Prostate gland (tissue), 2 donors: ENCODE results near the gene ARL8A.

Source experiments
- POLR2A ChIP-seq: fragments of 450-650 bp; IDR thresholded peaks from one replicate; pipeline ENCODE4 v1.6.1; 2016; ENCODE audit warnings: antibody characterized with exemption, mild to moderate bottlenecking
- TF ChIP-seq, protein P1 (sequence below), 4 experiments: fragments of 200-600 bp in 2 of 4; fragments of 450-650 bp in 2 of 4; sonication (generic) in 2 of 4; IDR thresholded peaks; 1 replicate in 3 of 4; 2 replicates in 1 of 4; pipeline ENCODE4 v1.5.1; 2016 to 2019; ENCODE audit warnings: antibody characterized with exemption in 4 of 4, mild to moderate bottlenecking in 2 of 4, moderate library complexity in 2 of 4

DNA sequence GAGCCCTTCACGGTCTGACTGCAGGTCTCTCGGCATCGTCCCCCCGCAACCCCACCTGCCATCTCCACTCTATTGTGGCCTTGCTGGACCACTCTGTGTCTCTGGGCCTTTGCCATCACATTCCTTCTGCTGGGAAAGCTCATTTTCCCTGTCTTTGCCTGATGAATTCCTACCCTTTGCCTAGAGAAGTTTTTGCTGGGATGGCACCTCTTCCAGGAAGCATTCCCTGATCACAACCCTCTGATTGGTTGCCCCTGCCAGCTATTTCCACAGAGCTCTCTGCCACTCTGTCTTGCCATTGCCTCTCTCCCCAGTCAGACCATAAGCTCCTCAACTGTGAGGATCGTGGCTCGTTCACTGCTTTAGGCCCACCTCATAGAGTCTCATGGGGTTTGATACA, 50.7 kb downstream of the ARL8A start:
- TF ChIP-seq, protein P1, sequence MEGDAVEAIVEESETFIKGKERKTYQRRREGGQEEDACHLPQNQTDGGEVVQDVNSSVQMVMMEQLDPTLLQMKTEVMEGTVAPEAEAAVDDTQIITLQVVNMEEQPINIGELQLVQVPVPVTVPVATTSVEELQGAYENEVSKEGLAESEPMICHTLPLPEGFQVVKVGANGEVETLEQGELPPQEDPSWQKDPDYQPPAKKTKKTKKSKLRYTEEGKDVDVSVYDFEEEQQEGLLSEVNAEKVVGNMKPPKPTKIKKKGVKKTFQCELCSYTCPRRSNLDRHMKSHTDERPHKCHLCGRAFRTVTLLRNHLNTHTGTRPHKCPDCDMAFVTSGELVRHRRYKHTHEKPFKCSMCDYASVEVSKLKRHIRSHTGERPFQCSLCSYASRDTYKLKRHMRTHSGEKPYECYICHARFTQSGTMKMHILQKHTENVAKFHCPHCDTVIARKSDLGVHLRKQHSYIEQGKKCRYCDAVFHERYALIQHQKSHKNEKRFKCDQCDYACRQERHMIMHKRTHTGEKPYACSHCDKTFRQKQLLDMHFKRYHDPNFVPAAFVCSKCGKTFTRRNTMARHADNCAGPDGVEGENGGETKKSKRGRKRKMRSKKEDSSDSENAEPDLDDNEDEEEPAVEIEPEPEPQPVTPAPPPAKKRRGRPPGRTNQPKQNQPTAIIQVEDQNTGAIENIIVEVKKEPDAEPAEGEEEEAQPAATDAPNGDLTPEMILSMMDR (IDR thresholded peaks at IDR 0.05): no peak
- TF ChIP-seq POLR2A: no peak
